HFF-Myc (cell line): Measurements from ENCODE around the gene CPT2.
"Not testable (repeated sequence)": the region's sequence is repeated elsewhere in the genome, so short reads cannot be mapped to it uniquely, and the experiment has no call there.

Source experiments
- DNase-seq: peaks from one replicate; pipeline ENCODE4 v3.0.0-alpha.2; 2011; ENCODE audit warnings: low read depth; ENCODE audit errors: extremely low read depth
- H3K4me3 ChIP-seq: replicated peaks from 2 replicates; pipeline ENCODE4 v1.5.1; 2011; ENCODE audit warnings: low read depth, mild to moderate bottlenecking, control low read depth, low read length
- TF ChIP-seq, protein P1 (sequence below): IDR thresholded peaks from 2 replicates; pipeline ENCODE4 v1.5.1; 2012; ENCODE audit warnings: mild to moderate bottlenecking, low read depth, low read length, control low read depth; ENCODE audit errors: missing control alignments

Gene CPT2

DNA sequence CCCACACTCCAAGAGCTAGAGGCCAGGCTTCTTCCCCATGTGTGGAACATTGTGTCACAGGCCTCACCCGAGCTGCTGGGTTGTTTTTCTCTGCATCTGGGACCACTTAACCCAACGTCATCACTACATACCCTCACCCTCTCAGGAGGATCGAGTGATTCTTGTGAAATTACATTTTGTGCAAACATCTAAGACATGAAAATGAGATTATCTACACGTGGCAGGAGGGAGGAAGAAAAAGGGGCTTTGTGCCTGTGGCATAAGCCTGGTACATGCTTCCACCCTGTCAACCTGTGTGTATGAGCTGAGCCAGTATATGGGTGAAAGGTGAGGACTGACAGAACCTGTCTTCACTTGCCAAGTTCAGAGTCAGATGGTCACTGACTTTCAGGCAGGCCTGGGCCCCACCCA, 1.6 kb downstream of the CPT2 start:
- TF ChIP-seq, protein P1, sequence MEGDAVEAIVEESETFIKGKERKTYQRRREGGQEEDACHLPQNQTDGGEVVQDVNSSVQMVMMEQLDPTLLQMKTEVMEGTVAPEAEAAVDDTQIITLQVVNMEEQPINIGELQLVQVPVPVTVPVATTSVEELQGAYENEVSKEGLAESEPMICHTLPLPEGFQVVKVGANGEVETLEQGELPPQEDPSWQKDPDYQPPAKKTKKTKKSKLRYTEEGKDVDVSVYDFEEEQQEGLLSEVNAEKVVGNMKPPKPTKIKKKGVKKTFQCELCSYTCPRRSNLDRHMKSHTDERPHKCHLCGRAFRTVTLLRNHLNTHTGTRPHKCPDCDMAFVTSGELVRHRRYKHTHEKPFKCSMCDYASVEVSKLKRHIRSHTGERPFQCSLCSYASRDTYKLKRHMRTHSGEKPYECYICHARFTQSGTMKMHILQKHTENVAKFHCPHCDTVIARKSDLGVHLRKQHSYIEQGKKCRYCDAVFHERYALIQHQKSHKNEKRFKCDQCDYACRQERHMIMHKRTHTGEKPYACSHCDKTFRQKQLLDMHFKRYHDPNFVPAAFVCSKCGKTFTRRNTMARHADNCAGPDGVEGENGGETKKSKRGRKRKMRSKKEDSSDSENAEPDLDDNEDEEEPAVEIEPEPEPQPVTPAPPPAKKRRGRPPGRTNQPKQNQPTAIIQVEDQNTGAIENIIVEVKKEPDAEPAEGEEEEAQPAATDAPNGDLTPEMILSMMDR: no peak
- DNase-seq: no peak
- H3K4me3 ChIP-seq: peak overlapping the region; percentile 88

DNA sequence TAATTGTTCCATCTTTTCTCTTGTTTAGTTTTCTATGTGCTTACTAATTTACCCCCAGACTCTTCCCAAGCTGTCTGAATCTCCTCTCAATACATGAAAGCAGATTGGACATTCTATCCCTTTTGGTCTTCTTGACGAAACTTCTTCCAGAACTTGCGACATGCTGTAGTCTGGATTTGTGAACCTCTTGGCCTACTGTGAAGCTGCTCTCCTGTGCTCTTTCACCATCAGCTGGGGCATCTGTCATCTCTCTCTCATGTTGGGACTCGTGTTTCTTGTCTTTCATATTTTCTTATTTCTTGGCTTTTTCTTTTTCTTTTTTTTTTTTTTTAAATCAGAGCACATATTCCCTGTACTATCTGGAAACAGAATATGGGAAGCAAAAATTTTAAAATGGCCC, 6.8 kb downstream of the CPT2 start:
- TF ChIP-seq, protein P1: no peak
- no peak for DNase-seq

DNA sequence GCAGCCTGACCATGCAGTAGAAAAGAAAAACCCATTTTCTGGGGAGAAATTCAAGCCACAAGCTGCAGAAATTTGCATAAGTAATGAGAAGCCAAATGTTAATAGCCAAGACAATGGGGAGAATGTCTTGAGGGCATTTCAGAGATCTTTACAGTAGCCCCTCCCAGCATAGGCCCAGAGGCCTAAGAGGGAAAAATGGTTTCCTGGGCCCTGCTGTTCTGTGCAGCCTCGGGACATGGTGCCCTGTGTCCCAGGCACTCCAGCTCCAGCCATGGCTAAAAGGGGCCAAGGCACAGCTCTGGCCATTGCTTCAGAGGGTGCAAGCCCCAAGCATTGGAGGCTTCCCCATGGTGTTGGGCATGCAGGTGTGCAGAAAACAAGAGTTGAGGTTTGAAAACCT, 8.9 kb downstream of the CPT2 start:
- H3K4me3 ChIP-seq, DNase-seq: not testable (repeated sequence)

More for the DNA sequence above, 6.8 kb downstream of the CPT2 start:
- H3K4me3 ChIP-seq: no peak overlapping the region

DNA sequence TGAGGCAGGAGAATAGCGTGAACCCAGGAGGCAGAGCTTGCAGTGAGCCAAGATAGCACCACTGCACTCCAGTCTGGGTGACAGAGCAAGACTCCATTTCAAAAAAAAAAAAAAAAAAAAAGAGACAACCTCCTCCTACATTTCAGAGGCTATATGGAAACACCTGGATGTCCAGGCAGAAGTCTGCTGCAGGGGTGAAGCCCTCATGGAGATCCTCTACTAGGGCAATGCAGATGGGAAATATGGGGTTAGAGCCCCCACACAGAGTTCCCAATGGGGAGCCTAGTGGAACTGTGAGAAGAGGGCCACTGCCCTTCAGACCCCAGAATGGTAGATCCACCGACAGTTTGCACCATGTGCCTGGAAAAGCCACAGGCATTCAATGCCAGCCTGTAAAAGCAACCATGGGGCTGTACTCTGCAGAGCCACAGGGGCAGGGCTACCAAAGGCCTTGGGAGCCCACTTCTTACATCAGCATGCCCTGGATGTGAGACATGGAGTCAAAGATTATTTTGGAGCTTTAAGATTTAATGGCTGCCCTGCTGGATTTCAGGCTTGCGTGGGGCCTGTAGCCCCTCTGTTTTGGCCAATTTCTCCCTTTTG, 9.6 kb downstream of the CPT2 start:
- not testable (repeated sequence) for DNase-seq, H3K4me3 ChIP-seq

DNA sequence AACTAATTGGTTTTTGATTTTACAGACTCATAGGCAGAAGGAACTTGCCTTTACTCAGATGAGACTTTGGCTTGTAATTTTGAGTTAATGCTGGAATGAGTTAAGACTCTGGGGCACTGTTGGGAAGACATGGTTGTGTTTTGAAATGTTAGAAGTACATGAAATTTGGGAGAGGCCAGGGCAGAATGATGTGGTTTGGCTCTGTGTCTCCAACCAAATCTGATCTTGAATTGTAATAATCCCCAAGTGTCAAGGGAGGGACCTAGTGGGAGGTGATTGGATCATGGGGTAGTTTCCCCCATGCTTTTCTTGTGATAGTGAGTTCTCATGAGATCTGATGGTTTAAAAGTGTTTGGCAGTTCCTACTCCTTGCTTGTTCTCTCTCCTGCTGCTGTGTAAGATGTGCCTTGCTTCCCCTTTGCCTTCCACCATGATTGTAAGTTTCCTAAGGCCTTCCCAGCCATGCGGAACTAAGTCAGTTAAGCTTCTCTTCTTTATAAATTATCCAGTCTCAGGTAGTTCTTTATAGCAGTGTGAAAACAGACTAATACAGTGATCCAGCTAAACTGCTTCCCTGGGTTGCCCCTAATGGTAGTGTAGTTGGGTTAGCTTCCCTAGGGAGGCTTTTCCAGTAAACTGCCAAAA, 10.2 kb downstream of the CPT2 start:
- DNase-seq: no peak
- H3K4me3 ChIP-seq: no peak overlapping the region
- TF ChIP-seq, protein P1: no peak

DNA sequence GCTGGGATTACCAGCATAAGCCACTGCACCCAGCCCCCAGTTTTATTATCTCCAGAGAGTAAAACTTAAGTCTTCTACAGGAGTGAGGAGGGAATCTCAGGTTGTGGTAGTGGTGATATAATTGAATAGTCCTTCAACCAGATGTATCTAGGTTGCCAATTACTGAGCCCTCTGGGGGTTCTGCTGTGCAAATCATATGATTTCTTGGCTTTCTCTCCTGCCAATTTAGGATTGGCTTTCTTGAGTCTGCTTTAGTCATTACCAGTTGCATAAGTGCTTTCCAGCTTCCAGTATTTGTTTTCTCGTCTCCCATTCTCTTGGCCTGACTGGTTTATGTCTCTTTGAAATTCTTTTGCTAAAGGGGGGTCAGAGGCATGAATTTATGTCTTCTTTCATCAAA, 11.1 kb downstream of the CPT2 start:
- no peak for DNase-seq
- no peak overlapping the region for H3K4me3 ChIP-seq
- TF ChIP-seq, protein P1: no peak

DNA sequence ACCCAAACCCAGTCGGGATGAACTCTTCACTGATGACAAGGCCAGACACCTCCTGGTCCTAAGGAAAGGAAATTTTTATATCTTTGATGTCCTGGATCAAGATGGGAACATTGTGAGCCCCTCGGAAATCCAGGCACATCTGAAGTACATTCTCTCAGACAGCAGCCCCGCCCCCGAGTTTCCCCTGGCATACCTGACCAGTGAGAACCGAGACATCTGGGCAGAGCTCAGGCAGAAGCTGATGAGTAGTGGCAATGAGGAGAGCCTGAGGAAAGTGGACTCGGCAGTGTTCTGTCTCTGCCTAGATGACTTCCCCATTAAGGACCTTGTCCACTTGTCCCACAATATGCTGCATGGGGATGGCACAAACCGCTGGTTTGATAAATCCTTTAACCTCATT, 13.7 kb downstream of the CPT2 start:
- DNase-seq: no peak
- no peak overlapping the region for H3K4me3 ChIP-seq
- TF ChIP-seq, protein P1: no peak

DNA sequence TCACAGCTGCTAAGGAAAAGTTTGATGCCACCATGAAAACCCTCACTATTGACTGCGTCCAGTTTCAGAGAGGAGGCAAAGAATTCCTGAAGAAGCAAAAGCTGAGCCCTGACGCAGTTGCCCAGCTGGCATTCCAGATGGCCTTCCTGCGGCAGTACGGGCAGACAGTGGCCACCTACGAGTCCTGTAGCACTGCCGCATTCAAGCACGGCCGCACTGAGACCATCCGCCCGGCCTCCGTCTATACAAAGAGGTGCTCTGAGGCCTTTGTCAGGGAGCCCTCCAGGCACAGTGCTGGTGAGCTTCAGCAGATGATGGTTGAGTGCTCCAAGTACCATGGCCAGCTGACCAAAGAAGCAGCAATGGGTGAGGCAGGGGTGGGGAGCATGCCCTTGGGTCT, 14.3 kb downstream of the CPT2 start:
- TF ChIP-seq, protein P1: no peak
- no peak overlapping the region for H3K4me3 ChIP-seq
- no peak for DNase-seq
